ENCODE data around the gene NDUFV1. TPM values are rescaled to one million over a fixed set of nuclear protein-coding genes. Genes with fewer than 3 reads are reported as not detected.

The NDUFV1 gene
- total RNA-seq, 4 donors from 2014 or later: 148 to 403 (median 197) TPM

GRCh38 chr11:67572305-67572704, 34.4 kb upstream of the NDUFV1 start:
- no peak for TF ChIP-seq CTCF (IDR thresholded peaks at IDR 0.05; ENCODE audit: low read depth)

DNA sequence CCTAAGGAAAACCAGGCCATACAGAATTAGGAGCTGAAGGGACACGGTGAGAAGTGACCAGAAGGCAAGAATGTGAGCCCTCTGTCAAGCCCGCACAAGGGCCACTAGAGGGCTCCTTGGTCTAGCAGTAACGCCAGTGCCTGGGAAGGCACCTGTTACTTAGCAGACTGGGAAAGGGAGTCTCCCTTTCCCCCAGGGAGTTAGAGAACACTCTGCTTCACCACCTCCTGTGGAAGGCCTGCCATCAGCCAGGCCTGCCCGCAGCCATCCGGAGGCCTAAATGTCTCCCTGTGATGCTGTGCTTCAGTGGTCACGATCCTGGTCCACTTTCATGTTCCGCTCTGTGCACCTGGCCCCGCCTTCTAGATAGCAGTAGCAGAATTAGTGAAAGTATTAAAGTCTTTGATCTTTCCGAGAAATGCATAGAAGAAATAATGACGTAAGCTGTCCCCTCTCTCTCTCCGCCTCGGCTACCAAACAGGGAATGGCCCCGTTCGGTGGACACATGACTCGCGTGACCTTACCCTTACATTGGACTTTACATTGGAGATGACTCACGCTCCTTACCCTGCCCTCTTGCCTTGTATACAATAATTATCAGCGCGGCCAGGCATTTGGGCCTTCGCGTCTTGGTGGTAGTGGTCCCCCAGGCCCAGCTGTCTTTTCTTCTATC, 33.9 kb upstream of the NDUFV1 start:
- no peak for TF ChIP-seq CTCF (IDR thresholded peaks at IDR 0.05; ENCODE audit: low read depth)

DNA sequence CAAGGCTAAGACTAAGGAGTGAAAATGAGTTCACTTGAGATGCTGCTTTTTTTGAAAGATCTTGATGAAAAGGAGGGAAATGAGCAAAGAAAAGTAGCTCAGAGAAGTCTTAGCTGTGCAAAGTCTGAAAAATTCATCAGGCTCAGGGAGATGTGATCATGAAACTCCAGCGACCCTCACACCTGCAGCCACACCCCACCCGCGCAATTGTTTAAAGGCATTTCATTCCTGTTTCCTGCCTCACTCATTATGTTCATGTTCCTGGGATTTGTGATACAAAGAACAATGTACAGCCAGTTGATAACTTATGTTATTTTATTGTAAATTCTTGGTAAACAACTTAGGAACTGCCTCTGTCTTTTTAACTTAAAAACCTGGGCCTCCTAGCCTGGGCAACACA, 31.8 kb upstream of the NDUFV1 start:
- no peak for TF ChIP-seq CTCF (IDR thresholded peaks at IDR 0.05; ENCODE audit: low read depth)

GRCh38 chr11:67576735-67577475, 29.8 kb upstream of the NDUFV1 start:
- no peak for TF ChIP-seq CTCF (IDR thresholded peaks at IDR 0.05; ENCODE audit: low read depth)

GRCh38 chr11:67577951-67578350, 28.8 kb upstream of the NDUFV1 start:
- no peak for TF ChIP-seq CTCF (IDR thresholded peaks at IDR 0.05; ENCODE audit: low read depth)

- TF ChIP-seq CTCF (IDR thresholded peaks at IDR 0.05; ENCODE audit: low read depth): no peak
These were observed 25.3 kb upstream of the NDUFV1 start for GRCh38 chr11:67581469-67581868.

DNA sequence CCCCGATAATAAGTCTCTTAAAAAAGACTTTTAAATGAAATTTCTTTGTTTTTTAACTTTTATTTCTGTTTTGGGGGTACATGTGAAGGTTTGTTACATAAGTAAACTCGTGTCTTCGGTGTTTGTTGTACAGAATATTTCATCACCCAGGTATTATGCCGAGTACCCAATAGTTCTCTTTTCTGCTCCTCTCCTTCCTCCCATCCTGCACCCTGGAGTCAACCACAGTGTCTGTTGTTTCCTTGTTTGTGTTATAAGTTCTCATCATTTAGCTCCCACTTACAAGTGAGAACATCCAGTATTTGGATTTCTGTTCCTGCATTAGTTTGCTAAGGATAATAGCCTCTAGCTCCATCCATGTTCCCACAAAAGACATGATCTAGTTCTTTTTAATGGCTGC, 24.7 kb upstream of the NDUFV1 start:
- TF ChIP-seq CTCF (IDR thresholded peaks at IDR 0.05; ENCODE audit: low read depth): no peak
